Nephron (organoid): ENCODE measurements around the gene LSAMP.

Experiments used
- H3K27ac Mint-ChIP-seq, 3 experiments: 2 replicates each; pipeline ENCODE4 v1.8.0; 2020; ENCODE audit warnings: mixed read lengths in 3 of 3, mild to moderate bottlenecking in 2 of 3, moderate library complexity in 1 of 3
- H3K27me3 Mint-ChIP-seq: 2 replicates; pipeline ENCODE4 v1.8.0; 2021; ENCODE audit warnings: low read depth, mild to moderate bottlenecking, moderate library complexity, mixed read lengths
- H3K36me3 Mint-ChIP-seq: 2 replicates; pipeline ENCODE4 v1.8.0; 2020; ENCODE audit warnings: low read depth, mixed read lengths
- H3K4me1 Mint-ChIP-seq: 2 replicates; pipeline ENCODE4 v1.8.0; 2020; ENCODE audit warnings: mixed read lengths
- H3K4me3 Mint-ChIP-seq, 3 experiments: 2 replicates each; pipeline ENCODE4 v1.8.0; 2020; ENCODE audit warnings: mild to moderate bottlenecking in 3 of 3, mixed read lengths in 3 of 3, moderate library complexity in 2 of 3
- H3K9me3 Mint-ChIP-seq: 2 replicates; pipeline ENCODE4 v1.8.0; 2020; ENCODE audit warnings: mixed read lengths
- TF ChIP-seq, protein P1 (sequence below), 3 experiments: fragments of 200-600 bp; sonication (generic); IDR thresholded peaks; one replicate each; pipeline ENCODE4 v1.5.0; 2021; ENCODE audit warnings: antibody characterized with exemption in 3 of 3; ENCODE audit not compliant: unreplicated experiment in 3 of 3

Gene LSAMP

GRCh38 chr3:115843206-115843605 is 602.1 kb downstream of the LSAMP start:
- H3K4me3 Mint-ChIP-seq, result no peak overlapping the region
- H3K36me3 Mint-ChIP-seq, result peaks cover 11% of the 10 kb centered on the region
- no peak overlapping the region for H3K27ac Mint-ChIP-seq
- TF ChIP-seq, protein P1, sequence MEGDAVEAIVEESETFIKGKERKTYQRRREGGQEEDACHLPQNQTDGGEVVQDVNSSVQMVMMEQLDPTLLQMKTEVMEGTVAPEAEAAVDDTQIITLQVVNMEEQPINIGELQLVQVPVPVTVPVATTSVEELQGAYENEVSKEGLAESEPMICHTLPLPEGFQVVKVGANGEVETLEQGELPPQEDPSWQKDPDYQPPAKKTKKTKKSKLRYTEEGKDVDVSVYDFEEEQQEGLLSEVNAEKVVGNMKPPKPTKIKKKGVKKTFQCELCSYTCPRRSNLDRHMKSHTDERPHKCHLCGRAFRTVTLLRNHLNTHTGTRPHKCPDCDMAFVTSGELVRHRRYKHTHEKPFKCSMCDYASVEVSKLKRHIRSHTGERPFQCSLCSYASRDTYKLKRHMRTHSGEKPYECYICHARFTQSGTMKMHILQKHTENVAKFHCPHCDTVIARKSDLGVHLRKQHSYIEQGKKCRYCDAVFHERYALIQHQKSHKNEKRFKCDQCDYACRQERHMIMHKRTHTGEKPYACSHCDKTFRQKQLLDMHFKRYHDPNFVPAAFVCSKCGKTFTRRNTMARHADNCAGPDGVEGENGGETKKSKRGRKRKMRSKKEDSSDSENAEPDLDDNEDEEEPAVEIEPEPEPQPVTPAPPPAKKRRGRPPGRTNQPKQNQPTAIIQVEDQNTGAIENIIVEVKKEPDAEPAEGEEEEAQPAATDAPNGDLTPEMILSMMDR (IDR thresholded peaks at IDR 0.05; ENCODE audit: unreplicated experiment in 3 of 3), result no peak
- H3K9me3 Mint-ChIP-seq, result no peaks in the 10 kb centered on the region
- H3K4me1 Mint-ChIP-seq, result no peaks in the 10 kb centered on the region
- peaks cover 5% of the 10 kb centered on the region for H3K27me3 Mint-ChIP-seq

GRCh38 chr3:115839246-115839645 is 606.0 kb downstream of the LSAMP start:
- TF ChIP-seq, protein P1 (IDR thresholded peaks at IDR 0.05; ENCODE audit: unreplicated experiment in 3 of 3), result no peak
- no peak overlapping the region for H3K27ac Mint-ChIP-seq
- H3K27me3 Mint-ChIP-seq, result peaks cover 5% of the 10 kb centered on the region
- no peaks in the 10 kb centered on the region for H3K9me3 Mint-ChIP-seq
- peaks cover 8% of the 10 kb centered on the region for H3K36me3 Mint-ChIP-seq
- H3K4me1 Mint-ChIP-seq, result no peaks in the 10 kb centered on the region
- H3K4me3 Mint-ChIP-seq, result no peak overlapping the region

- no peaks in the 10 kb centered on the region for H3K9me3 Mint-ChIP-seq
- peaks cover 5% of the 10 kb centered on the region for H3K27me3 Mint-ChIP-seq
- H3K36me3 Mint-ChIP-seq, result peaks cover 8% of the 10 kb centered on the region
- no peak overlapping the region for H3K27ac Mint-ChIP-seq
- TF ChIP-seq, protein P1 (IDR thresholded peaks at IDR 0.05; ENCODE audit: unreplicated experiment in 3 of 3), result no peak
- no peaks in the 10 kb centered on the region for H3K4me1 Mint-ChIP-seq
- H3K4me3 Mint-ChIP-seq, result no peak overlapping the region
These were observed 606.5 kb downstream of the LSAMP start for GRCh38 chr3:115838786-115839185.

DNA sequence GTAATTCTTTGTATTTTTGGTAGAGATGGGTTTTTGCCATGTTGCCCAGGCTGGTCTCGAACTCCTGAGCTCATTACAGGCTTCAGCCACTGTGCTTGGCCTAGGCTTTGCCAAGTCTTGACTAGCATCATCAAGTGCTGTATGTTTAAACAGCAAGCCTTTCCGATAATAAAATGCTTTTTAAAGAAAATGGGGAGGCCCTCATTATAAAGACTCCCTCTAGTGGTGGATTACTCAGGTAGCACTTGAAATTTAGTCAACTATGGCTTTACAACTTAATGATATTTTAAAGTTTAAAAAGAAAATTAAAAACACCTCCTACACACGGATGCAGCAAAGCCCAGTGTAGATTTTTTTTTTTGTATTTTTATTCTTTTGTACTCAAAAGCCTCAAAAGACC is 608.3 kb downstream of the LSAMP start:
- H3K27ac Mint-ChIP-seq, result no peak overlapping the region
- TF ChIP-seq, protein P1 (IDR thresholded peaks at IDR 0.05; ENCODE audit: unreplicated experiment in 3 of 3), result peak; percentile 45 to 57 (median 51)
- peaks cover 1% of the 10 kb centered on the region for H3K4me1 Mint-ChIP-seq
- no peak overlapping the region for H3K4me3 Mint-ChIP-seq
- H3K9me3 Mint-ChIP-seq, result no peaks in the 10 kb centered on the region
- peaks cover 5% of the 10 kb centered on the region for H3K27me3 Mint-ChIP-seq
- H3K36me3 Mint-ChIP-seq, result peaks cover 5% of the 10 kb centered on the region

DNA sequence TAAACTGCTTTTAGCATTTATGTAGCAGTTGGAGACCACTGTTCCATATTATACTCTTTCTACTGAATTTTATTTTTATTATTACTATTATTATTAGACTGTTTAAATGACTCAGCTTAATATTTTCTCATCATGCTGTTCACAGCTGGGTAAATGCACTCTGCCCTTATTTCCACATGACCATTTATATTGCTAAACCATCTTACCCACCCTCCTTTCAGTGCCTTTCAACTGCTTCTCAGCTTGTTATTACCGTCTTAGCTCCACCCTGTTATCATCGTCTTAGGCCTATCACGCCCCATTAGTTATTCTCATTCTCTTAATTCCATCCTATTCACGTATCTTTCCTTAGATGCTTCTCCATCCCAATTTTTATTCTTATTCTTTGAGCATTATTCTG is 609.3 kb downstream of the LSAMP start:
- H3K9me3 Mint-ChIP-seq, result no peaks in the 10 kb centered on the region
- H3K4me1 Mint-ChIP-seq, result peaks cover 11% of the 10 kb centered on the region
- no peak overlapping the region for H3K27ac Mint-ChIP-seq
- H3K36me3 Mint-ChIP-seq, result no peaks in the 10 kb centered on the region
- TF ChIP-seq, protein P1 (IDR thresholded peaks at IDR 0.05; ENCODE audit: unreplicated experiment in 3 of 3), result no peak
- no peak overlapping the region for H3K4me3 Mint-ChIP-seq
- H3K27me3 Mint-ChIP-seq, result peaks cover 5% of the 10 kb centered on the region

DNA sequence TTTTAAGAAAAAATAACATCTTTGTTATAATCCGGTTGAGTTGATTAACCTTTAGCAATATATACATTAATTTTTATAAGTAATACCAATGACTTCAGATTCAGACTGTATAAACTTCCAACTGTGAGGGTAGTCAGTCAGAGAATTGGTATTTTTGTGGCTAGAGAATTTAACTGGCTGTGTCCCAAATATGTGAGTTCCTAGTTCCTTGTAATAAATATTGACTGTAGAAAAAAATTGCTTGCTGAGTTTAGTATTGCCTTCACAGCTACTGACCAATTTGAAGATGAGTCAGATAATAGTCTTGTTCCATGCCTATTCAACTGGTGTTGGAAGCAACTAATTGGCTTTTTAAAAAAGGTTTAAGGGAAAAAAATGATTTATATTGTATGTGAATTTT is 611.2 kb downstream of the LSAMP start:
- no peaks in the 10 kb centered on the region for H3K9me3 Mint-ChIP-seq
- no peak overlapping the region for H3K27ac Mint-ChIP-seq
- peaks cover 12% of the 10 kb centered on the region for H3K4me1 Mint-ChIP-seq
- TF ChIP-seq, protein P1 (IDR thresholded peaks at IDR 0.05; ENCODE audit: unreplicated experiment in 3 of 3), result no peak
- no peak overlapping the region for H3K4me3 Mint-ChIP-seq
- peaks cover under 1% of the 10 kb centered on the region for H3K27me3 Mint-ChIP-seq
- no peaks in the 10 kb centered on the region for H3K36me3 Mint-ChIP-seq
